HG03103 (cell line): ENCODE measurements around the gene TPCN2.
"Not testable (repeated sequence)": the region's sequence is repeated elsewhere in the genome, so short reads cannot be mapped to it uniquely, and the experiment has no call there.

Experiments
- ATAC-seq: cut with Tn5 transposase; IDR thresholded peaks from one replicate; pipeline ENCODE4 v1.9.1; 2021; ENCODE audit warnings: low read depth; ENCODE audit not compliant: unreplicated experiment

The TPCN2 gene

DNA sequence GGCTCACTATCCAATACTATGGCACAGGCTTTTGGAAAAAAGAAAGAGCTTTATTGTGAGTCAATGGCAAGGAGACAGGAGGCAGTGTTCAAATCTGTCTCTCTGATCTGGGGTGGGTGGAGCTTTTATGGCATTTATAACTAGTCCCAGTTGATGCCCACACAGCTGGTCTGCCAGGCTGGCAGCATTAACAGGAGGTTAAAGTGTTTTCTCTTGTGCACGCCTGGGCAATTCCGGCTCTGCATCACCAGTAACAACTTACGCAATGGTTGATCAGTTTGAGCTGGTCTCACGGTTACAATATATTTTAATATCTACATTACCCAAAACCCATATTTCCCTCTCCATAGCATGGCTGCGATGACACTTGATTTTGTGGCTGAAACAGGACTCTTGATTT lies 91.9 kb downstream of the TPCN2 start:
- ATAC-seq, result no peak

DNA sequence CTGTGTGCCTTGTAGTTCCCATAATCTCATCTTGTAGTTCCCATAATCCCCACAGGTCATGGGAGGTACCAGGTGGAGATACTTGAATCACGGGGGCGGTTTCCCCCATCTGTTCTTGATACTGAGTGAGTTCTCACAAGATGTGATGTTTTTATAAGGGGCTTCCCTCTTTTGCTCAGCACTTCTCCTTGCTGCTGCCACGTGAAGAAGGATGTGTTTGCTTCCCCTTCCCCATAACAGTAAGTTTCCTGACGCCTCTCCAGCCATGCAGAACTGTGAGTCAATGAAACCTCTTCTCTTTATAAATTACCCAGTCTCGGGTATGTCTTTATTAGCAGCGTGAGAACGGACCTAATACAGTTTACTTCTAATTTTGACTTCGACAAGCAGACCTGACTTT lies 93.0 kb downstream of the TPCN2 start:
- no peak for ATAC-seq

GRCh38 chr11:69142895-69143294 lies 94.2 kb downstream of the TPCN2 start:
- no peak for ATAC-seq

- no peak for ATAC-seq
Measured at GRCh38 chr11:69144316-69145049, 95.8 kb downstream of the TPCN2 start.

- no peak for ATAC-seq
Measured at GRCh38 chr11:69145050-69145380, 96.3 kb downstream of the TPCN2 start.

GRCh38 chr11:69148377-69148762 lies 99.6 kb downstream of the TPCN2 start:
- no peak for ATAC-seq

GRCh38 chr11:69148806-69149205 lies 100.1 kb downstream of the TPCN2 start:
- no peak for ATAC-seq

- ATAC-seq, result not testable (repeated sequence)
Measured at GRCh38 chr11:69149338-69150045, 100.8 kb downstream of the TPCN2 start.

DNA sequence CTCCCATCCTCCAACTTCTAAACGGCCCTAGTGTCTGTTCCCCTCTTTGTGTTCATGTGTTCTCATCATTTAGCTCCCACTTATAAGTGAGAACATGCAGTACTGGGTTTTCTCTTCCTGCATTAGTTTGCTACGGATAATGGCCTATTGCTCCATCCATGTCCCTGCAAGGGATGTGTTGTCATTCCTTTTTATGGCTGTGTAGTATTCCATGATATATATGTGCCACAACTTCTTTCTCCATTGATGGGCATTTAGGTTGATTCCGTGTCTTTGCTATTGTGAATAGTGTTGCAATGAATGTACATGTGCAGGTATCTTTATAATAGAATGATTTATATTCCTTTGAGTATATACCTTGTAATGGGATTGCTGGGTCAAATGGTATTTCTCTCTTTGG lies 101.4 kb downstream of the TPCN2 start:
- no peak for ATAC-seq

DNA sequence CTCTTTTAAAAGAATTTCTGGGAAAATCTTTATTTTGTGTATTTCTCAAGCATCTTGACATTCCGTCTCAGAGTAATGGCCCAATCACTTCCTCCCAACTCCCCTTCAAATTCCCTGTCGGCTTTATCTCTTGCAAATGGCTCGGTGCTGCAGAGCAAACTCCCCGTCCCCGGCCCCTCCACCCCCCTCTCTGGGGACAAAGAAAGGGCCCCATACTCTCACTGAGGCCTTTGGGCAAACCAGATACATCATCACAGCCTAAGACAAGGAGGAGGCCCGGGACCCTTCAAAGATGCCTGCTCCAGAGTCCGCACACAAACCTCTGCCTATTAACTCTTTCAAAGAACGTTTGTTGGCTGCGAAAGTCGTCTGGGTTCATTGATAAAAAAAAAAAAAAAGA lies 103.1 kb downstream of the TPCN2 start:
- no peak for ATAC-seq

GRCh38 chr11:69152733-69153421 lies 104.1 kb downstream of the TPCN2 start:
- no peak for ATAC-seq

DNA sequence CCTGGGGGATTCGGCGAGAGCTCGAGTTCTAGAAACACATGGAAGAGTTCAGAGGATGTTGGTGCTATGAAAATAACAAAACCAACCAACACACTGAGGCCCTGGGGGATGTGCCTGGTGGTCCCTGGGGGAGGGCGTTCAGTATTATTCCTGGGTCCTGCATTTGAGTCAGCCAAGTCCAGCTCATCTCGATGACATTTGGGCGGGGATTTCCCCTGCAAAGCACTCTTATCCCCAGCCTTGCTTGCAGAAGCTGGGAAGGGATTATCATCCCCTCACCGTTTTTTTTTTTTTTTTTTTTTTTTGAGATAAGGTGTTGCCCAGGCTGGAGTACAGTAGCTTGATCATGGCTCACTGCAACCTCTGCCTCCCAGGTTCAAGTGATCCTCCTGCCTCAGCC lies 104.9 kb downstream of the TPCN2 start:
- no peak for ATAC-seq

- no peak for ATAC-seq
Measured at GRCh38 chr11:69154211-69154913, 105.6 kb downstream of the TPCN2 start.

DNA sequence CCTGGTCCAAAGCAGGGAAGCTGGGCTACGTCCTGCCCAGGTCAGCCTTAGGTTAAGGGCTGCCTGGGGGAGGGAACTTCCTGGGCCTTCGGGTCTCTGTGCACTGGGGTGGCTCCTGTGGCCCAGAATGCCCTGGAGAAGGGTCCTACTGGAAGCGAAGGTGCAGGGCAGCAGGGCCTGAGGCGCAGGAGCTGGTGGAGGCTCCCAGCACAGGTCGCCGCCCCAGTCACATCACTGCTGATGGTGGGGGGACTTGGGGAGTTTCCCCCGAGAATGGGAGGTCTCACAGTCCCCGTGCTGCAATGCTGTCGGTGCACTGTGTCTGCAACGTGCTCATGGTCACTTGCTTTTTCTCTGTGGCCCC lies 106.2 kb downstream of the TPCN2 start:
- no peak for ATAC-seq

DNA sequence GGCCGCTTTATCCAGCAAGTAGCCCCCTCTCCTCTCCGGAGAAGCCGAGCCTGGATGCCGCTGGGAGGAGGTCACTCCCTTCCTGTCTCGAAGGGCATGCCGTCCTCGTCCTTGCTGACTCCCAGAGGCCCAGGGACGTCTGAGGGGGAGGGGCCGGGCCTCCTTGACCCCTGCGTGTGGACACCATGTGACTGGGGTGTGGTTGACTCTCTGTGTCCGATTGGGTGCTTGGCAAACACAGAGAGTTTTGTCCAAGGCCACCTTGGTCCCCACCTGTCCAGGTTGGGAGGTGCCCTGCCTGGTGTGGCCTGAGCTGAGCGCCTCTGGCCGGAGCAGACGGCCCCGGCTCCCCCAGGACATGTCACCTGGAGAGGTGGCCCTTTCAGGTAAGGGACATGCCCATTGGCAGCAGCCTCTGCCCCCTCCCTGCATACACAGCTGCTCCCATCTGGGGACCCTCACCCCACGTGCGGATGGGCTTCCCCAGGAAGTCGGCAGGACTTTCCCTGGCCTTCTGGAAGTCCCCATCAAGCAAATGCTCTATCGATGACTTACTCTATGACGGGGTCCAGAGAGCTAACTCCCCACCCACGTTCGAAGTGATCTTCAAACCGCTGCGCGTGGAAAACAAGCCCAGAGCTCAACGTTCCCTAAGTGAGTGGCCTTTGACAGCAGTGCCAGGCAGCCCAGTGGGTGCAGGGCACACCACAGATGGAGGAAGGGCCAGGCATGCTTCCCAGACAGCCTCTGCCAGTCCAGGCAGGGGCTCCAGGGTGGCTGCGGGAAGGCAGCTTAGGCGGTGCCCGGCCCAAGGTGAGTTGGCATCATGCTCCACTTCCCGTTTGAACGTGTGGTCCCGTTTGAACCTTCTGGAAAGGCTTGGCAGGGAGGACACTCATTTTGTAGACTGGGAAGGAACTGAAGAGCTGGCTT lies 106.8 kb downstream of the TPCN2 start, which contains the start of gene SMIM38:
Gene SMIM38, plus strand, starts transcription at position 634 of the 933 bp plus-strand sequence. CDS start 1,912 bp downstream, outside the sequence.
- no peak for ATAC-seq

- no peak for ATAC-seq
Measured at GRCh38 chr11:69156235-69156639, 107.5 kb downstream of the TPCN2 start.

DNA sequence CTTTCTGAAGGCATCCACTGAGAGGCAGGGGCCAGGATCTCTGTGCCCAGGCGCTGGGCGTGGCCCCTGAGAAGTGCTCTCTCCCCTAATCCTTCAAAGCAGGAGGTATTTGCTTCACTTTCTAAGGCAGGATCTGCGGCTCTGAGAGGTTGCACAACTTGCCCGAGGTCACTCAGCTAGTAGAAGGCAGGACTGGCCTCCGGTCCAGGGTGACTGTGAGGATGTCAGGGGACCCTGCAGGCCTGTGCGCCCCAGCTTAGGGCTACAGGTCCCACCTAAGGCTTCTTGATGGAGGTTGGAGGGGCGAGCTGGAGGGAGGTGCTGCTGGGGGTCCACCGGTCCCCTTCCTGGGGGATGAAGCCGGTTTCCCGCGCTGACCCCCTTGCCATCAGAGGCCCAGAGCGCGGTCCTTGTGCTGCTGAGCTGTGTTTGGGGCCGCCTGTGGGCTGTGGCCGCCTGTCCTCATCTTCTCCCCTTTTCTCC lies 108.0 kb downstream of the TPCN2 start:
- ATAC-seq, result no peak

DNA sequence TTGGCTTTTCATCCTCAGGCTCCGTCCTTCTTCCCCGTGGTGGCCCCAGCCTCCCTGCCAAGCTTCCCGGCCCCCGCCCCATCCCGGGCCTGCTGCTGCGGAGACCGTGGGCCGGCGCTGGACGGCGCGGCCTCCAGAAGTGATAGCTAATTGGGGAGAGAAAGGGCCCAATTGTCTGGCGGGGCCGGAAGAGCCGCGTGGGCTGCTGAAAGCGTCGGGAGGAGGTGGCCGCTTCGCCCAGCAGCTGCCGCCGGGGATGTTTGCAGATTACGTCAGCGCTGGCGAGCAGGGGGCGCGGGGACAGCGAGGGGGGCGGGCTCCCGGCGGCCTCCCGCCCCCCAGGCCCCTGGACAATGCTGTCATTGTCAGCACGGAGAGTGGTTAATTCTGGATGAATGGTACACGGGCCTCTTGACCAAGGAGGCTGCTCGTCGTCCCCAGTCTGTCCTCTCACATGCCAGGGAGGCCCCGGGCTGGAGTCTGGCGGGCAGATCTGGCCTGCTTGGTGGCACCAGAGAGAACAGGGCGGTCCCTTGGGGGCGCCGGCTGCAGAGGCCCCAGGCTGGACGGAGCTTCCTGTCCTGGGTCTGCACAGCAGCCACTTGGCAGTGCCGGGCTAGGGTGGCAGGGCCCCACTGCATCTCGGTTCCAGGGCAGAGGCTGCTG lies 108.6 kb downstream of the TPCN2 start:
- no peak for ATAC-seq

DNA sequence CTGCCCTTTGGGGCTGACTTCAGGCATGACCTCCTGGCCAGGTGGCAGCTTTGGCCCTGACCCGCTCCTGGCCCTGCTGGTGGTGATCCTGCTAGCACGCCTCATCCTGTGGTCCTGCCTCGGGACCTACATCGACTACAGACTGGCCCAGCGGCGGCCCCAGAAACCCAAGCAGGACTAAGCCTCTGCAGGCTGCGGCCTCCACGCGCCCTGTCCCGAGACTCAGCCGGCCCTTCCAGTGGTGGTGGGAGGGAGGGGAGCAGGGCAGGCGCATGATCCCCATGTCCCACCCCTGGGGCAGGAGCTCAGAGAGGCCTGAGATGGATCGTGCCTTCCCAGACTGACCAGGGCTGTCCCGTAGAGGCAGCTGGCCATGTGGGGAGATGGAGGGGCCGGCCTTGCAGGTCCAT lies 109.1 kb downstream of the TPCN2 start:
- no peak for ATAC-seq
